ENCODE measurements around the gene KCNN1. TPM values are rescaled to one million over a fixed set of nuclear protein-coding genes. Genes with fewer than 3 reads are reported as not detected.

The KCNN1 gene
- polyA plus RNA-seq, 1 donor from 2014 or later: 9.9 TPM

GRCh38 chr19:17937371-17937900, 29.5 kb upstream of the KCNN1 start:
- Histone ChIP-seq H3K36me3 (ENCODE audit: insufficient read depth, low read length) (no peaks in the 10 kb centered on the region), H3K9ac (ENCODE audit: low read length) (no peak overlapping the region)

More at GRCh38 chr19:17937371-17937900, 29.5 kb upstream of the KCNN1 start:
- Histone ChIP-seq H2AFZ (ENCODE audit: low read depth, low read length) (no peak overlapping the region), H4K20me1 (ENCODE audit: insufficient read depth) (no peaks in the 10 kb centered on the region), H3K27ac (ENCODE audit: low read length) (no peak overlapping the region), H3K4me3 (ENCODE audit: low read length) (no peak overlapping the region), H3F3A (ENCODE audit: insufficient read depth, low read length, poor library complexity, severe bottlenecking) (no peaks in the 10 kb centered on the region), H3K27me3 (ENCODE audit: insufficient read depth, low read depth, low read length) (no peaks in the 10 kb centered on the region), H3K9me2 (ENCODE audit: insufficient read depth, low read length) (no peaks in the 10 kb centered on the region), H3K4me2 (ENCODE audit: low read length) (no peak overlapping the region), H3K79me2 (replicated peaks; ENCODE audit: insufficient read depth, low read length) (peaks cover 10% of the 10 kb centered on the region), H3K9me3 (ENCODE audit: low read length) (no peaks in the 10 kb centered on the region)
- TF ChIP-seq REST (IDR thresholded peaks at IDR 0.05; ENCODE audit: borderline replicate concordance) (no peak), SMC3 (conservative IDR thresholded peaks at IDR 0.05; ENCODE audit: poor library complexity) (no peak), EP300 (conservative IDR thresholded peaks at IDR 0.05; ENCODE audit: poor library complexity, severe bottlenecking) (no peak), RAD21 (conservative IDR thresholded peaks at IDR 0.05) (no peak), MXI1 (conservative IDR thresholded peaks at IDR 0.05; ENCODE audit: poor library complexity, severe bottlenecking) (no peak), CTCF (IDR thresholded peaks at IDR 0.05; ENCODE audit: poor library complexity, severe bottlenecking) (no peak), TAF1 (IDR thresholded peaks at IDR 0.05; ENCODE audit: low read depth) (no peak), POLR2AphosphoS5 (IDR thresholded peaks at IDR 0.05) (no peak), EZH2 (IDR thresholded peaks at IDR 0.05; ENCODE audit: borderline replicate concordance, insufficient read depth, low read length, poor library complexity, severe bottlenecking) (no peak)

Data from neural cell (in vitro differentiated cells).